H1 (cell line): ENCODE measurements around the gene MPDU1. TPM values are rescaled to one million over a fixed set of nuclear protein-coding genes. Genes with fewer than 3 reads are reported as not detected.

Experiments
- ASH2L ChIP-seq: fragments of 200-600, 300-600 bp; sonication (generic); IDR thresholded peaks from one replicate; pipeline ENCODE4 v1.7.1; 2017; ENCODE audit warnings: low read length
- CBX5 ChIP-seq: fragments of 300-800, 300-1000 bp; sonication (generic); IDR thresholded peaks from 2 replicates; pipeline ENCODE4 v1.7.1; 2016; ENCODE audit warnings: antibody characterized with exemption, low read length, low read depth
- CEBPB ChIP-seq: IDR thresholded peaks from 2 replicates; pipeline ENCODE4 v1.6.1; 2012; ENCODE audit warnings: low read depth, low read length
- SIN3A ChIP-seq, 2 experiments: IDR thresholded peaks in 1 of 2; conservative IDR thresholded peaks in 1 of 2; 2 replicates each; pipeline ENCODE4 v1.6.1; 2011 to 2012; ENCODE audit warnings: low read length in 2 of 2, improper control_type of control experiment in 1 of 2, low read depth in 1 of 2, mild to moderate bottlenecking in 1 of 2
- TEAD4 ChIP-seq: IDR thresholded peaks from 2 replicates; pipeline ENCODE4 v1.6.1; 2012; ENCODE audit warnings: low read depth, low read length, inconsistent platforms, mixed read lengths
- polyA plus RNA-seq, 7 experiments: library from polyadenylated mRNA; depleted of rRNA in 3 of 7; stranded (reverse) in 5 of 7; unstranded in 2 of 7; fragments of >200 nt in 5 of 7; fragments of 200-250 nt in 2 of 7; gene quantifications; 1 replicate in 5 of 7; 2 replicates in 1 of 7; 4 replicates in 1 of 7; pipeline versions ENCODE4 v1.2.1 to v1.2.3, GENCODE V29; 2011 to 2013; ENCODE audit warnings: missing spikeins in 2 of 7, mixed read lengths in 2 of 7
- total RNA-seq: library from RNA; stranded (reverse); fragmentation: NEBNext Ultra II Directional; extraction: Animal tissue kit (Norgen Biotek cat#: 25700); gene quantifications from 2 replicates; pipeline ENCODE4 v1.2.1, GENCODE V29; 2021

Gene MPDU1
- total and polyA plus RNA-seq, 2 of the 8 experiments (the other 6 are each of a cell fraction or from before 2014, with no cell fraction given) = 63.2 to 142 TPM

- TF ChIP-seq TEAD4 = no peak
- TF ChIP-seq SIN3A (conservative IDR thresholded peaks at IDR 0.05 in 1 of 2, IDR thresholded peaks at IDR 0.05 in 1 of 2; ENCODE audit: low read depth in 1 of 2, low read length in 2 of 2) = no peak
- no peak for TF ChIP-seq CEBPB
- TF ChIP-seq CBX5 = no peak
- no peak for TF ChIP-seq ASH2L
Measured at GRCh38 chr17:7541074-7541621, 42.5 kb upstream of the MPDU1 start (continued).
